Endodermal cell (in vitro differentiated cells): ENCODE data around the gene GPC3. TPM values are rescaled to one million over a fixed set of nuclear protein-coding genes. Genes with fewer than 3 reads are reported as not detected.

Experiments
- DNase-seq: peaks from one replicate; pipeline ENCODE4 v3.0.0-alpha.2; 2017
- H3K27ac ChIP-seq: 2 replicates; pipeline ENCODE4 v1.5.1; 2013; ENCODE audit warnings: mild to moderate bottlenecking, low read depth, low read length, moderate library complexity
- H3K27me3 ChIP-seq: 2 replicates; pipeline ENCODE4 v1.6.1; 2013; ENCODE audit warnings: mild to moderate bottlenecking, low read length, moderate library complexity; ENCODE audit not compliant: insufficient read depth, control insufficient read depth, poor library complexity, severe bottlenecking
- H3K36me3 ChIP-seq: 2 replicates; pipeline ENCODE4 v1.7.0; 2013; ENCODE audit warnings: mild to moderate bottlenecking, low read length, moderate library complexity; ENCODE audit not compliant: control insufficient read depth, insufficient read depth
- H3K4me1 ChIP-seq: one replicate; pipeline ENCODE4 v1.7.0; 2013; ENCODE audit warnings: low read length; ENCODE audit not compliant: control insufficient read depth, insufficient read depth
- H3K4me3 ChIP-seq: 2 replicates; pipeline ENCODE4 v1.5.1; 2013; ENCODE audit warnings: mild to moderate bottlenecking, low read length, moderate library complexity
- H3K9ac ChIP-seq: 2 replicates; pipeline ENCODE4 v1.6.1; 2013; ENCODE audit warnings: mild to moderate bottlenecking, low read length, moderate library complexity; ENCODE audit not compliant: poor library complexity, severe bottlenecking; ENCODE audit errors: extremely low read depth
- H3K9me3 ChIP-seq: 2 replicates; pipeline ENCODE4 v1.6.1; 2013; ENCODE audit warnings: mild to moderate bottlenecking, low read length, moderate library complexity; ENCODE audit not compliant: control insufficient read depth
- H3K27ac Mint-ChIP-seq: 2 replicates; pipeline ENCODE4 v1.8.0; 2020; ENCODE audit warnings: mixed read lengths
- H3K27me3 Mint-ChIP-seq: 2 replicates; pipeline ENCODE4 v1.8.0; 2021; ENCODE audit warnings: mild to moderate bottlenecking, mixed read lengths; ENCODE audit not compliant: insufficient read depth
- H3K36me3 Mint-ChIP-seq: 2 replicates; pipeline ENCODE4 v1.8.0; 2020; ENCODE audit warnings: low read depth, mixed read lengths
- H3K4me1 Mint-ChIP-seq: 2 replicates; pipeline ENCODE4 v1.8.0; 2020; ENCODE audit warnings: mixed read lengths
- H3K4me3 Mint-ChIP-seq: 2 replicates; pipeline ENCODE4 v1.8.0; 2020; ENCODE audit warnings: mild to moderate bottlenecking, moderate library complexity, mixed read lengths
- H3K9me3 Mint-ChIP-seq: 2 replicates; pipeline ENCODE4 v1.8.0; 2020; ENCODE audit warnings: mild to moderate bottlenecking, mixed read lengths
- CTCF ChIP-seq: fragments of 200-600 bp; sonication (generic); conservative IDR thresholded peaks from 2 replicates; pipeline ENCODE4 v1.5.0; 2021; ENCODE audit warnings: antibody characterized with exemption, mild to moderate bottlenecking
- WGBS, 2 experiments: methylation state at CpG; one replicate each; pipeline versions ENCODE4 v1.1.5 to v1.1.7; 2013; ENCODE audit warnings: missing lambda C conversion rate in 2 of 2, mixed read lengths in 1 of 2; ENCODE audit not compliant: insufficient coverage in 1 of 2, insufficient read length in 1 of 2; 5-methylcytosine and 5-hydroxymethylcytosine counted together
- total RNA-seq, 2 donors: library from RNA; stranded (reverse); fragmentation: NEBNext Ultra II Directional in 1 of 2; extraction: Animal tissue kit (Norgen Biotek cat#: 25700) in 1 of 2; gene quantifications; 2 replicates in 1 of 2; 3 replicates in 1 of 2; pipeline ENCODE4 v1.2.1, GENCODE V29; 2021

Gene GPC3
- total RNA-seq, 2 donors from 2014 or later = 39.5 to 125 TPM

DNA sequence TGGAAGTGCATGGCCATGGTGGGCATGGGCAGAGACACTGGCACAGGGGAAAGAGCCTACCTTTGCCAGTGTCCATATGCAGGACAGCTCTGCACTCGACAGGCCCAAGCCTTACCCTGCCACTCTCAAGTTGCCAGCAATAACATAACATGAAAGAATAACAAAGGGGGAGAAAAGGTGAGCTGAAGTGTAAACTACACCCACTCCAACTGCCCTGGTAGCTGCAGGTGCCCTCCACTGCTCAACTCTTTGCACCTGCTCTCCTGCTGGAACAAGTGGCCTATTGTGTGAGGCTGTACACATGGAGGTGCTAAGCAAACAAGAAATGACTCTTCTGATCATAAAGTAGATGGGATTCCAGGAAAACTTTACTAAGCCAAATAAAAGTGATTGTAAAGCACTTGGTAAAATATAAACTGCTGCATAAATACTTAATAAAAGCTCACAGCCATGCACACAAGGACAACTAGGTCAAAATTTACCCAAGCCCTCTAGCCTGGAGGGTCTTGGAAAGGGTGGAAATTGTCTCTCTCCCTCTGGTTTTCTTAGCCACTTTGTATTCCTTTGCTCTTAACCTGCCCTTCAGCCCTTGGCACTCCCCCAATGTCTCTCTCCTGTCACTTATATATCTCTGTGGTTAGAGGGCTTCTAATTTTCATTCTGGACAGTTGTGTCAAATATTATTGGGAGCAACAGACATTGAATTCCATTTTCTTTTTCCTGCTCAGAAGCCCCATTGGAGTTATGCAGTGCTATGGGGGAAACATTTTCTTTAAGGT lies 308.9 kb downstream of the GPC3 start:
- Mint-ChIP-seq H3K36me3 (no peaks in the 10 kb centered on the region), H3K27me3 (no peaks in the 10 kb centered on the region), H3K4me1 (peaks cover 21% of the 10 kb centered on the region), H3K4me3 (no peak overlapping the region), H3K9me3 (no peaks in the 10 kb centered on the region), H3K27ac (no peak overlapping the region)
- WGBS, 2 experiments = no CpG with 5 or more reads among the region's 1 CpG
- DNase-seq = no peak
- H3K27ac ChIP-seq = no peak overlapping the region
- no peak overlapping the region for H3K4me3 ChIP-seq
- H3K27me3 ChIP-seq = no peaks in the 10 kb centered on the region
- no peaks in the 10 kb centered on the region for H3K4me1 ChIP-seq
- H3K9me3 ChIP-seq = no peaks in the 10 kb centered on the region
- no peaks in the 10 kb centered on the region for H3K36me3 ChIP-seq
- no peak for TF ChIP-seq CTCF
- no peak overlapping the region for H3K9ac ChIP-seq

- Mint-ChIP-seq H3K9me3 (no peaks in the 10 kb centered on the region), H3K27me3 (no peaks in the 10 kb centered on the region), H3K4me1 (peaks cover 33% of the 10 kb centered on the region), H3K4me3 (no peak overlapping the region), H3K36me3 (no peaks in the 10 kb centered on the region), H3K27ac (peak overlapping the region; percentile 74)
- H3K4me3 ChIP-seq = no peak overlapping the region
- no peak overlapping the region for H3K27ac ChIP-seq
- no peaks in the 10 kb centered on the region for H3K36me3 ChIP-seq
- H3K9ac ChIP-seq = no peak overlapping the region
- H3K27me3 ChIP-seq = no peaks in the 10 kb centered on the region
- no peak for TF ChIP-seq CTCF
- peak; percentile 70 for DNase-seq
- H3K4me1 ChIP-seq = no peaks in the 10 kb centered on the region
- WGBS, 2 experiments = 74% methylated on average over 5 of the region's 6 CpGs; no CpG with 5 or more reads in 1 of the 2 experiments
- no peaks in the 10 kb centered on the region for H3K9me3 ChIP-seq
Measured at GRCh38 chrX:133674726-133675470, 310.5 kb downstream of the GPC3 start.

DNA sequence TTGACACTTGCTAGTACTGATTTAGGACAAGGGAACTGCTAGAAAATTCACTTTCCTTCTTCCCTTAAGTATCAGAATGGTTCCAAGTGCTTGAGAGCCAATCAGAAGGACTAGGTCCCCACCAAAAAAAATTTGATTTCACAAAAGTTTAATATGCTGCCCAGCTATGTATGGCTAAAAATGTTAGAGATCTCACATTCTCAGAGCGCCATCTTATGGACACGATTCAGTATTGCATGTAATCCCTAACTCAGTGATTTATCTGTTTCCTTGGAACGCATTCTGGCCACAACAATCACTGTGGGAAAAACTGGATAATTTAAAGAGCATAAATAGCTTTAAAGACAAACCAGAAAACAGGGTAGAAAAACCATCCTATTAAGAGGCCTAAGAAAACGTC lies 315.0 kb downstream of the GPC3 start:
- Histone ChIP-seq H3K4me1 (no peaks in the 10 kb centered on the region), H3K27me3 (no peaks in the 10 kb centered on the region), H3K27ac (no peak overlapping the region), H3K9me3 (no peaks in the 10 kb centered on the region), H3K4me3 (no peak overlapping the region), H3K9ac (no peak overlapping the region), H3K36me3 (no peaks in the 10 kb centered on the region)
- Mint-ChIP-seq H3K4me1 (peaks cover 42% of the 10 kb centered on the region), H3K27ac (no peak overlapping the region), H3K9me3 (no peaks in the 10 kb centered on the region), H3K4me3 (no peak overlapping the region), H3K36me3 (no peaks in the 10 kb centered on the region), H3K27me3 (no peaks in the 10 kb centered on the region)
- peak; percentile 95 for TF ChIP-seq CTCF
- WGBS, 2 experiments = 6 to 29% methylated on average over 3 of the region's 4 CpGs
- DNase-seq = no peak
